OCI-LY3 (cell line): ENCODE measurements around the gene PIK3AP1.

Experiments
- EZH2phosphoT487 ChIP-seq: fragments of 200-600 bp; shearing (Covaris generic); IDR thresholded peaks from 2 replicates; pipeline ENCODE4 v1.6.1; 2018; ENCODE audit warnings: antibody characterized with exemption, mixed run types, low read depth
- TF ChIP-seq, protein P1 (sequence below): fragments of 200-600, 300-600 bp; sonication (generic); IDR thresholded peaks from 2 replicates; pipeline ENCODE4 v1.5.1; 2014; ENCODE audit warnings: antibody characterized with exemption, low read length, low read depth

GRCh38 chr10:96745950-96746349, 25.6 kb upstream of the PIK3AP1 start:
- no peak for TF ChIP-seq EZH2phosphoT487
- TF ChIP-seq, protein P1, sequence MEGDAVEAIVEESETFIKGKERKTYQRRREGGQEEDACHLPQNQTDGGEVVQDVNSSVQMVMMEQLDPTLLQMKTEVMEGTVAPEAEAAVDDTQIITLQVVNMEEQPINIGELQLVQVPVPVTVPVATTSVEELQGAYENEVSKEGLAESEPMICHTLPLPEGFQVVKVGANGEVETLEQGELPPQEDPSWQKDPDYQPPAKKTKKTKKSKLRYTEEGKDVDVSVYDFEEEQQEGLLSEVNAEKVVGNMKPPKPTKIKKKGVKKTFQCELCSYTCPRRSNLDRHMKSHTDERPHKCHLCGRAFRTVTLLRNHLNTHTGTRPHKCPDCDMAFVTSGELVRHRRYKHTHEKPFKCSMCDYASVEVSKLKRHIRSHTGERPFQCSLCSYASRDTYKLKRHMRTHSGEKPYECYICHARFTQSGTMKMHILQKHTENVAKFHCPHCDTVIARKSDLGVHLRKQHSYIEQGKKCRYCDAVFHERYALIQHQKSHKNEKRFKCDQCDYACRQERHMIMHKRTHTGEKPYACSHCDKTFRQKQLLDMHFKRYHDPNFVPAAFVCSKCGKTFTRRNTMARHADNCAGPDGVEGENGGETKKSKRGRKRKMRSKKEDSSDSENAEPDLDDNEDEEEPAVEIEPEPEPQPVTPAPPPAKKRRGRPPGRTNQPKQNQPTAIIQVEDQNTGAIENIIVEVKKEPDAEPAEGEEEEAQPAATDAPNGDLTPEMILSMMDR = no peak
